OCI-LY7 (cell line): ENCODE results near the gene PLCB1.

Experiments
- CTCF ChIP-seq: fragments of 200-600 bp; sonication (generic); conservative IDR thresholded peaks from 2 replicates; pipeline ENCODE4 v1.5.1; 2014; ENCODE audit warnings: mild to moderate bottlenecking, antibody characterized with exemption, low read length, moderate library complexity, mixed read lengths
- EZH2phosphoT487 ChIP-seq: fragments of 200-600 bp; sonication (generic); IDR thresholded peaks from 2 replicates; pipeline ENCODE4 v1.6.1; 2018; ENCODE audit warnings: low read depth, borderline replicate concordance, mild to moderate bottlenecking, mixed run types, antibody characterized with exemption, low read length, moderate library complexity, mixed read lengths

GRCh38 chr20:8317448-8317847, 185.4 kb downstream of the PLCB1 start:
- TF ChIP-seq CTCF (no peak), EZH2phosphoT487 (no peak)
